Measurements from ENCODE around the gene LHFPL3. TPM values are rescaled to one million over a fixed set of nuclear protein-coding genes. Genes with fewer than 3 reads are reported as not detected.

LHFPL3 gene
- total RNA-seq, 1 donor from 2014 or later, result not detected

- H3K4me3 Mint-ChIP-seq (ENCODE audit: low read depth), result no peak overlapping the region
- H3K27me3 Mint-ChIP-seq, result peaks cover 20% of the 10 kb centered on the region
- H3K27ac Mint-ChIP-seq, result no peak overlapping the region
- no peaks in the 10 kb centered on the region for H3K9me3 Mint-ChIP-seq (ENCODE audit: low read depth)
- TF ChIP-seq CTCF (IDR thresholded peaks at IDR 0.05; ENCODE audit: unreplicated experiment), result no peak
- no peak for DNase-seq (ENCODE audit: low spot score, unreplicated experiment)
- H3K4me1 Mint-ChIP-seq (ENCODE audit: low read depth), result no peaks in the 10 kb centered on the region
- no peaks in the 10 kb centered on the region for H3K36me3 Mint-ChIP-seq (ENCODE audit: insufficient read depth)
These were observed 314.2 kb downstream of the LHFPL3 start for GRCh38 chr7:104642560-104642959.

- Mint-ChIP-seq H3K9me3 (ENCODE audit: low read depth) (no peaks in the 10 kb centered on the region), H3K27ac (no peak overlapping the region), H3K4me3 (ENCODE audit: low read depth) (no peak overlapping the region), H3K27me3 (peaks cover 20% of the 10 kb centered on the region), H3K4me1 (ENCODE audit: low read depth) (no peaks in the 10 kb centered on the region), H3K36me3 (ENCODE audit: insufficient read depth) (no peaks in the 10 kb centered on the region)
- DNase-seq (ENCODE audit: low spot score, unreplicated experiment), result no peak
- TF ChIP-seq CTCF (IDR thresholded peaks at IDR 0.05; ENCODE audit: unreplicated experiment), result peak; percentile 73
These were observed 315.3 kb downstream of the LHFPL3 start for GRCh38 chr7:104643587-104644217.

DNA sequence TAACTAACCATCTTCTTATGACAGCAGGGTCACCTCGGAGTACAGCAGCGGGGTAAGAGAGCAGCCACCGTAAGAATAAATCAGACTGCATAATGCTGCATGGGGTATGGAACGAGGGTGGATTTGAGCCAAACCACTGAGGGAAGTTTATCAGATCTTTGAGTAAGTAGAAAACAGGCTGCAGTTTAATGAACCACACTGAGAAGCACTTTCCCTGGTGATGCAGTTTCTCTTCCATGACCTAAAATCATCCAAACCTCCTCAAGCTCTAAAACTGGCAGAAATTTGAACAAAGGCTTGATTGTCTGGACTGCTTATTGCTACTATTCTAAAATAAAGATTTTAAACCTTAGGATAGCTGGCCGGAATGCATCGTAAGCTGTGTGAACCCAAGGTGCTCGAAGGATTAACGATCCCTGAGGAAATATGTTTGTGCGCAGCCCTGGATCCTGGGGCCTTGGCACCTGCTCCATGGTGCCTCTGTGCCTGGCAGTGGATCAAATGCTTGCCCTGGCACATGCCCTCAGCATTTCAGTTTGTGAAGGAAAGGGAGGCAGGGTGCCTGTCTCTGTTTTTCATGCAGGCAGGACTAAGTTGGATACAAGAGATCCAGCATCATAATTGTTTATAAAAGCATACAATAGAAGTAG is 322.7 kb downstream of the LHFPL3 start:
- H3K4me1 Mint-ChIP-seq (ENCODE audit: low read depth), result no peaks in the 10 kb centered on the region
- no peaks in the 10 kb centered on the region for H3K9me3 Mint-ChIP-seq (ENCODE audit: low read depth)
- TF ChIP-seq CTCF (IDR thresholded peaks at IDR 0.05; ENCODE audit: unreplicated experiment), result no peak
- no peak for DNase-seq (ENCODE audit: low spot score, unreplicated experiment)
- no peaks in the 10 kb centered on the region for H3K36me3 Mint-ChIP-seq (ENCODE audit: insufficient read depth)
- H3K4me3 Mint-ChIP-seq (ENCODE audit: low read depth), result no peak overlapping the region
- H3K27me3 Mint-ChIP-seq, result peaks cover 20% of the 10 kb centered on the region
- H3K27ac Mint-ChIP-seq, result no peak overlapping the region

GRCh38 chr7:104652434-104652833 is 324.0 kb downstream of the LHFPL3 start:
- H3K36me3 Mint-ChIP-seq (ENCODE audit: insufficient read depth), result no peaks in the 10 kb centered on the region
- H3K4me3 Mint-ChIP-seq (ENCODE audit: low read depth), result no peak overlapping the region
- TF ChIP-seq CTCF (IDR thresholded peaks at IDR 0.05; ENCODE audit: unreplicated experiment), result no peak
- H3K27ac Mint-ChIP-seq, result no peak overlapping the region
- no peaks in the 10 kb centered on the region for H3K9me3 Mint-ChIP-seq (ENCODE audit: low read depth)
- H3K27me3 Mint-ChIP-seq, result peaks cover 20% of the 10 kb centered on the region
- no peaks in the 10 kb centered on the region for H3K4me1 Mint-ChIP-seq (ENCODE audit: low read depth)
- no peak for DNase-seq (ENCODE audit: low spot score, unreplicated experiment)

GRCh38 chr7:104652865-104653264 is 324.5 kb downstream of the LHFPL3 start:
- Mint-ChIP-seq H3K36me3 (ENCODE audit: insufficient read depth) (no peaks in the 10 kb centered on the region), H3K4me3 (ENCODE audit: low read depth) (no peak overlapping the region), H3K27me3 (peaks cover 23% of the 10 kb centered on the region), H3K4me1 (ENCODE audit: low read depth) (no peaks in the 10 kb centered on the region), H3K27ac (no peak overlapping the region), H3K9me3 (ENCODE audit: low read depth) (no peaks in the 10 kb centered on the region)
- TF ChIP-seq CTCF (IDR thresholded peaks at IDR 0.05; ENCODE audit: unreplicated experiment), result no peak
- DNase-seq (ENCODE audit: low spot score, unreplicated experiment), result no peak
